HL-60 (cell line): Measurements from ENCODE around the gene UBTD1.

Source experiments
- GABPA ChIP-seq: IDR thresholded peaks from 2 replicates; pipeline ENCODE4 v1.6.1; 2012; ENCODE audit warnings: low read depth
- POLR2AphosphoS5 ChIP-seq: IDR thresholded peaks from 2 replicates; pipeline ENCODE4 v1.6.1; 2012; ENCODE audit warnings: low read depth
- TF ChIP-seq, protein P1 (sequence below): IDR thresholded peaks from one replicate; pipeline ENCODE4 v1.5.1; 2011; ENCODE audit warnings: low read length, control low read depth, inconsistent platforms; ENCODE audit not compliant: insufficient read depth
- TF ChIP-seq, protein P2 (sequence below): IDR thresholded peaks from 2 replicates; pipeline ENCODE4 v1.6.1; 2012; ENCODE audit warnings: low read depth; ENCODE audit not compliant: insufficient replicate concordance

DNA sequence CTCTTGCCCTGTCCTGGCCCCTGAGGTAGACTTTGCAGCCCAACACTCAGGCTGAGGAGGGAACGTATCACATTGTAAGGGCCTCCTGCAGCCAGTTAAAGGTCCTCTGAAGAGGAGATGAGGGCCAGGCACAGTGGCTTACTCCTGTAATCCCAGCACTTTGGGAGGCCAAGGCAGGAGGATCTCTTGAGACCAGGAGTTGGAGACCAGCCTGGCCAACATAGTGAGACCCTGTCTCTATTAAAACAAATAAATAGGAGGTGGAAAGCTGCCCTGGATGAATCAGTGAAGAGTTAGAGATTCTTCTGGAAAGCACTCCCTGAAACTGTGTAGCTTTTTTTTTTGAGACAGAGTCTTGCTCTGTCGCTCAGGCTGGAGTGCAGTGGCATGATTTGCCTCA lies 88.5 kb downstream of the UBTD1 start:
- TF ChIP-seq, protein P1, sequence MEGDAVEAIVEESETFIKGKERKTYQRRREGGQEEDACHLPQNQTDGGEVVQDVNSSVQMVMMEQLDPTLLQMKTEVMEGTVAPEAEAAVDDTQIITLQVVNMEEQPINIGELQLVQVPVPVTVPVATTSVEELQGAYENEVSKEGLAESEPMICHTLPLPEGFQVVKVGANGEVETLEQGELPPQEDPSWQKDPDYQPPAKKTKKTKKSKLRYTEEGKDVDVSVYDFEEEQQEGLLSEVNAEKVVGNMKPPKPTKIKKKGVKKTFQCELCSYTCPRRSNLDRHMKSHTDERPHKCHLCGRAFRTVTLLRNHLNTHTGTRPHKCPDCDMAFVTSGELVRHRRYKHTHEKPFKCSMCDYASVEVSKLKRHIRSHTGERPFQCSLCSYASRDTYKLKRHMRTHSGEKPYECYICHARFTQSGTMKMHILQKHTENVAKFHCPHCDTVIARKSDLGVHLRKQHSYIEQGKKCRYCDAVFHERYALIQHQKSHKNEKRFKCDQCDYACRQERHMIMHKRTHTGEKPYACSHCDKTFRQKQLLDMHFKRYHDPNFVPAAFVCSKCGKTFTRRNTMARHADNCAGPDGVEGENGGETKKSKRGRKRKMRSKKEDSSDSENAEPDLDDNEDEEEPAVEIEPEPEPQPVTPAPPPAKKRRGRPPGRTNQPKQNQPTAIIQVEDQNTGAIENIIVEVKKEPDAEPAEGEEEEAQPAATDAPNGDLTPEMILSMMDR, result no peak
- TF ChIP-seq GABPA (no peak), POLR2AphosphoS5 (no peak)
- TF ChIP-seq, protein P2, sequence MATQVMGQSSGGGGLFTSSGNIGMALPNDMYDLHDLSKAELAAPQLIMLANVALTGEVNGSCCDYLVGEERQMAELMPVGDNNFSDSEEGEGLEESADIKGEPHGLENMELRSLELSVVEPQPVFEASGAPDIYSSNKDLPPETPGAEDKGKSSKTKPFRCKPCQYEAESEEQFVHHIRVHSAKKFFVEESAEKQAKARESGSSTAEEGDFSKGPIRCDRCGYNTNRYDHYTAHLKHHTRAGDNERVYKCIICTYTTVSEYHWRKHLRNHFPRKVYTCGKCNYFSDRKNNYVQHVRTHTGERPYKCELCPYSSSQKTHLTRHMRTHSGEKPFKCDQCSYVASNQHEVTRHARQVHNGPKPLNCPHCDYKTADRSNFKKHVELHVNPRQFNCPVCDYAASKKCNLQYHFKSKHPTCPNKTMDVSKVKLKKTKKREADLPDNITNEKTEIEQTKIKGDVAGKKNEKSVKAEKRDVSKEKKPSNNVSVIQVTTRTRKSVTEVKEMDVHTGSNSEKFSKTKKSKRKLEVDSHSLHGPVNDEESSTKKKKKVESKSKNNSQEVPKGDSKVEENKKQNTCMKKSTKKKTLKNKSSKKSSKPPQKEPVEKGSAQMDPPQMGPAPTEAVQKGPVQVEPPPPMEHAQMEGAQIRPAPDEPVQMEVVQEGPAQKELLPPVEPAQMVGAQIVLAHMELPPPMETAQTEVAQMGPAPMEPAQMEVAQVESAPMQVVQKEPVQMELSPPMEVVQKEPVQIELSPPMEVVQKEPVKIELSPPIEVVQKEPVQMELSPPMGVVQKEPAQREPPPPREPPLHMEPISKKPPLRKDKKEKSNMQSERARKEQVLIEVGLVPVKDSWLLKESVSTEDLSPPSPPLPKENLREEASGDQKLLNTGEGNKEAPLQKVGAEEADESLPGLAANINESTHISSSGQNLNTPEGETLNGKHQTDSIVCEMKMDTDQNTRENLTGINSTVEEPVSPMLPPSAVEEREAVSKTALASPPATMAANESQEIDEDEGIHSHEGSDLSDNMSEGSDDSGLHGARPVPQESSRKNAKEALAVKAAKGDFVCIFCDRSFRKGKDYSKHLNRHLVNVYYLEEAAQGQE, result no peak
